ENCODE measurements around the gene UBA1.

Gene UBA1

DNA sequence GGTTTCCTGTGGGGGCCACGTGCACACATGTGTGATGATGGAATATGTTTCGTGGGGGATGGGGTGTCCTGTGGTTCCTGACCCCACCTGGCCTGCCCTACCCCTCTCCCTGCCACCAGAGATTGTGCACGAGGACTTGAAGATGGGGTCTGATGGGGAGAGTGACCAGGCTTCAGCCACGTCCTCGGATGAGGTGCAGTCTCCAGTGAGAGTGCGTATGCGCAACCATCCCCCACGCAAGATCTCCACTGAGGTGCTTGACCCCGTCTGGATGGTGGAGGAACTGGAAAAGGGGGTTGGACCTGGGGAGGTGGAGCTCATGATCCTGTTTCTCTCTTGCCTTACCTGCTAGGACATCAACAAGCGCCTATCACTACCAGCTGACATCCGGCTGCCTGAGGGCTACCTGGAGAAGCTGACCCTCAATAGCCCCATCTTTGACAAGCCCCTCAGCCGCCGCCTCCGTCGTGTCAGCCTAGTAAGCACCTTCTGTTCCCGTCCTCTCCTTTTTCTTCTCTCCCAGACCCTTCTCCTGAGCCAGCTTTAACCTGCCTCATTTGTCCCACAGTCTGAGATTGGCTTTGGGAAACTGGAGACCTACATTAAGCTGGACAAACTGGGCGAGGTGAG lies 30.8 kb downstream of the UBA1 start:
- no peak overlapping the region for H3K4me3 ChIP-seq (ENCODE audit: low read length)
- no peak for DNase-seq (ENCODE audit: low read depth)
- TF ChIP-seq, protein P1, sequence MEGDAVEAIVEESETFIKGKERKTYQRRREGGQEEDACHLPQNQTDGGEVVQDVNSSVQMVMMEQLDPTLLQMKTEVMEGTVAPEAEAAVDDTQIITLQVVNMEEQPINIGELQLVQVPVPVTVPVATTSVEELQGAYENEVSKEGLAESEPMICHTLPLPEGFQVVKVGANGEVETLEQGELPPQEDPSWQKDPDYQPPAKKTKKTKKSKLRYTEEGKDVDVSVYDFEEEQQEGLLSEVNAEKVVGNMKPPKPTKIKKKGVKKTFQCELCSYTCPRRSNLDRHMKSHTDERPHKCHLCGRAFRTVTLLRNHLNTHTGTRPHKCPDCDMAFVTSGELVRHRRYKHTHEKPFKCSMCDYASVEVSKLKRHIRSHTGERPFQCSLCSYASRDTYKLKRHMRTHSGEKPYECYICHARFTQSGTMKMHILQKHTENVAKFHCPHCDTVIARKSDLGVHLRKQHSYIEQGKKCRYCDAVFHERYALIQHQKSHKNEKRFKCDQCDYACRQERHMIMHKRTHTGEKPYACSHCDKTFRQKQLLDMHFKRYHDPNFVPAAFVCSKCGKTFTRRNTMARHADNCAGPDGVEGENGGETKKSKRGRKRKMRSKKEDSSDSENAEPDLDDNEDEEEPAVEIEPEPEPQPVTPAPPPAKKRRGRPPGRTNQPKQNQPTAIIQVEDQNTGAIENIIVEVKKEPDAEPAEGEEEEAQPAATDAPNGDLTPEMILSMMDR (conservative IDR thresholded peaks at IDR 0.05; ENCODE audit: low read depth, low read length), result no peak

DNA sequence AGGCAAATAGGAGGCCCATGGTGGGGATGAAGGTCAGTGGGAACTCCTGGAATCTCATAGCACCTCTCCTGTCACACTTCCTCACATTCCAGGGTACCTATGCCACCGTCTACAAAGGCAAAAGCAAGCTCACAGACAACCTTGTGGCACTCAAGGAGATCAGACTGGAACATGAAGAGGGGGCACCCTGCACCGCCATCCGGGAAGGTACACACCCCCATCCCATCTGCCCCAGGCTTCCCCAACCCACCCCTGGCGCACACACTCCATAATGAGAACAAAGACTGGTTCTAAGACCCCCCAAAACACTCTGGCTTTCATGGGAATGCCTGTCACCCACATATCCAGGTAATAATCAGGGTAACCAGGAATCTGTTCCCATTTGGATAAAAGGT lies 31.3 kb downstream of the UBA1 start:
- TF ChIP-seq, protein P1 (conservative IDR thresholded peaks at IDR 0.05; ENCODE audit: low read depth, low read length), result no peak
- DNase-seq (ENCODE audit: low read depth), result no peak
- H3K4me3 ChIP-seq (ENCODE audit: low read length), result no peak overlapping the region

DNA sequence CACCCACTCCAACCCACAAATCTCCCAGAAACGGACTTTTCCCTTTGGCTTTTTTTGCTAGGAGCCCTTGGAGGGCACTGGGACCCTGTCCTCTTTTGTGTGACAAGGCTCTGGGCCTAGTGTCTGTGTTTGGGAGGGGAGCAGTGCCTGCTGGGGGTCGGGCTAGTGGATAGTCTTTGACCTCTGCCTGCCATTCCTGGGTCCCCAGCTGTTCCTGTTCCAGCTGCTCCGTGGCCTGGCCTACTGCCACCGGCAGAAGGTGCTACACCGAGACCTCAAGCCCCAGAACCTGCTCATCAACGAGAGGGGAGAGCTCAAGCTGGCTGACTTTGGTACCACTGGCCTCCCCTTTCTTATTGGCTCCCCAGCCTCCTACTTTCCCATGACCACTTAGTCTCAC lies 32.4 kb downstream of the UBA1 start:
- H3K4me3 ChIP-seq (ENCODE audit: low read length), result no peak overlapping the region
- TF ChIP-seq, protein P1 (conservative IDR thresholded peaks at IDR 0.05; ENCODE audit: low read depth, low read length), result no peak
- DNase-seq (ENCODE audit: low read depth), result no peak

DNA sequence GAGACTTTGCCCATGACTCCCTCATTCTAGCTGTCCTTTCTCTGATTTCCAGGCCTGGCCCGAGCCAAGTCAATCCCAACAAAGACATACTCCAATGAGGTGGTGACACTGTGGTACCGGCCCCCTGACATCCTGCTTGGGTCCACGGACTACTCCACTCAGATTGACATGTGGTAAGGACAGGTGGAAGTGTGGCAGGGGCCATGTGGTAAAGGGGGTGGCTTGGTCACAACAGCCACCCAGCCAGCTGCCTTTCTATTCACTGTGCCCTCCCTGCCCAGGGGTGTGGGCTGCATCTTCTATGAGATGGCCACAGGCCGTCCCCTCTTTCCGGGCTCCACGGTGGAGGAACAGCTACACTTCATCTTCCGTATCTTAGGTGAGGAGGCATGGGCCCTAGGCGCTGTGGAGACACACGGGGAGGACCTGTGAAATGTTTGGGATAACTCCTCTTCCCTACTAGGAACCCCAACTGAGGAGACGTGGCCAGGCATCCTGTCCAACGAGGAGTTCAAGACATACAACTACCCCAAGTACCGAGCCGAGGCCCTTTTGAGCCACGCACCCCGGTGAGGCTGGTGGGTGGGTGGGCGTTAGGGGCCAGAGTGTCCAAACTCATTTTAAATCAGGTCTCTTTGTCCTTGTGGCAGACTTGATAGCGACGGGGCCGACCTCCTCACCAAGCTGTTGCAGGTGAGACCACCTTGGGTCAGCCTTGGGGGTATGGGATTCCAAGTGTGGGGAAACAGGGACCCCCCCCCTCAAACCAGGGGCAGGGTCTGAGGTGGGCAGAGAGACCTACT lies 33.1 kb downstream of the UBA1 start:
- TF ChIP-seq, protein P1 (conservative IDR thresholded peaks at IDR 0.05; ENCODE audit: low read depth, low read length), result no peak
- no peak overlapping the region for H3K4me3 ChIP-seq (ENCODE audit: low read length)
- DNase-seq (ENCODE audit: low read depth), result no peak

DNA sequence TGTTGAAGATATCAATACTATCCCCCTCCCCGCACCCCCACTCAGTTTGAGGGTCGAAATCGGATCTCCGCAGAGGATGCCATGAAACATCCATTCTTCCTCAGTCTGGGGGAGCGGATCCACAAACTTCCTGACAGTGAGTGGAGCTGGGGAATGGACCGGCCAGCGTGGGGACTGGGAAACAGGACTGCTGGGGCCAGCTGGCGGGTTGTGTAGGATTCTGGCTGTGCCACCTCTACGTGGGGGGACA lies 33.6 kb downstream of the UBA1 start:
- TF ChIP-seq, protein P1 (conservative IDR thresholded peaks at IDR 0.05; ENCODE audit: low read depth, low read length), result no peak
- DNase-seq (ENCODE audit: low read depth), result no peak
- H3K4me3 ChIP-seq (ENCODE audit: low read length), result no peak overlapping the region

DNA sequence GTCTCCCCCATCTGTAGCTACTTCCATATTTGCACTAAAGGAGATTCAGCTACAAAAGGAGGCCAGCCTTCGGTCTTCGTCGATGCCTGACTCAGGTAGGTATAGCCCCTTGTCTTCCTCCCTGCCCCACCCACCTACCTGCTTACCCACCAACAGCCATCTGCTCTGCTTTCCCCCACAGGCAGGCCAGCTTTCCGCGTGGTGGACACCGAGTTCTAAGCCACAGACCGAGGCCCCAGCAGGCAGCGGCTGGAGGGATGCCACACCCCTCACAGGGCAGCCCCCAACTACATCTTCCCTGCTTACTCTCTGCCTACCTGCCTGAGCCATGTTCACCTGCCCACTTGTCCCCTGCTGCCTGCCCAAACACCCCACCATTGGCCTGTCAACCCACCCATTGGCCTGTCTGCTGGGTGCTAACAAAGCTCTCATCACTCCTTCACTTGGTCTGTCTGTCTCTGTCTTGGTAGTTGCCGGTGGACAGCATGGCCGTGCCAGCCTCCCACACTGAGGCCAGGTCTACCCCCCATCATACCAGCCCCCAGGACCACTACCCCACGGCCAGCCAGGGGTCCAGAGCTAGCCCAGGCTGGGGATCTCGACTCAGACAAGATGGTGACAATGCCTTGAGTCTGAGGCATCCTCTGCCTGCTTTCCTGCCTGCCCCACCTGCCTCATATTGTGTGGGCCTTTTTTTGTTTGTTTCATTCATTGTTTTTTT lies 35.1 kb downstream of the UBA1 start:
- TF ChIP-seq, protein P1 (conservative IDR thresholded peaks at IDR 0.05; ENCODE audit: low read depth, low read length), result no peak
- no peak overlapping the region for H3K4me3 ChIP-seq (ENCODE audit: low read length)
- no peak for DNase-seq (ENCODE audit: low read depth)
